IMR-90 (cell line): Measurements from ENCODE around the gene SEMA3G. TPM values are rescaled to one million over a fixed set of nuclear protein-coding genes. Genes with fewer than 3 reads are reported as not detected.

Experiments used
- ATAC-seq: fragments of 200-7000 bp; cut with Tn5 transposase; 2 replicates; pipeline ENCODE4 v1.9.1; 2020; ENCODE audit warnings: low read depth, mild to moderate bottlenecking, moderate library complexity
- BruUV-seq: library from RNA; stranded (reverse); fragments of 400-500 nt; replicated peaks from 2 replicates; lab custom pipeline; 2021; lab: Mats Ljungman, UMichigan
- CTCF ChIA-PET: fragments of 300-600 bp; formaldehyde crosslinking; extraction: SDS; loops from one replicate; lab custom pipeline; 2021; ENCODE audit warnings: antibody characterized with exemption; lab: Yijun Ruan, JAX
- POLR2A ChIA-PET: fragments of 300-600 bp; sonication (Branson Sonifier 250); formaldehyde crosslinking; loops from one replicate; lab custom pipeline; 2022; ENCODE audit warnings: antibody characterized with exemption; ENCODE audit not compliant: unreplicated experiment; lab: Charles Lee
- DNase-seq: peaks from one replicate; pipeline ENCODE4 v3.0.0; 2013
- H2AFZ ChIP-seq: replicated peaks from 2 replicates; pipeline ENCODE3; 2013; ENCODE audit warnings: low read length, mild to moderate bottlenecking; ENCODE audit not compliant: poor library complexity
- H2AK5ac ChIP-seq: 2 replicates; pipeline ENCODE4 v1.6.1; 2013; ENCODE audit warnings: low read depth, low read length, inconsistent platforms
- H2AK9ac ChIP-seq: replicated peaks from 2 replicates; pipeline ENCODE3; 2013; ENCODE audit warnings: mild to moderate bottlenecking, low read depth, low read length, moderate library complexity; ENCODE audit not compliant: poor library complexity
- H2BK120ac ChIP-seq: 2 replicates; pipeline ENCODE4 v1.6.1; 2013; ENCODE audit warnings: low read depth, low read length, inconsistent platforms
- H2BK15ac ChIP-seq: 3 replicates; pipeline ENCODE4 v1.6.1; 2013; ENCODE audit warnings: low read depth, low read length, inconsistent platforms
- H2BK20ac ChIP-seq: 2 replicates; pipeline ENCODE4 v1.6.1; 2013; ENCODE audit warnings: low read depth, mild to moderate bottlenecking, inconsistent platforms, low read length, moderate library complexity
- H2BK5ac ChIP-seq: 2 replicates; pipeline ENCODE4 v1.6.1; 2013; ENCODE audit warnings: mild to moderate bottlenecking, low read depth, low read length, inconsistent platforms; ENCODE audit not compliant: poor library complexity, severe bottlenecking
- H3K14ac ChIP-seq: replicated peaks from 2 replicates; pipeline ENCODE4 v1.6.1; 2013; ENCODE audit warnings: low read depth, low read length, inconsistent platforms
- H3K18ac ChIP-seq: 2 replicates; pipeline ENCODE4 v1.6.1; 2013; ENCODE audit warnings: low read depth, low read length, control low read depth
- H3K23ac ChIP-seq: 2 replicates; pipeline ENCODE4 v1.6.1; 2013; ENCODE audit warnings: low read depth, low read length, inconsistent platforms
- H3K27ac ChIP-seq: 2 replicates; pipeline ENCODE4 v1.5.1; 2013; ENCODE audit warnings: mild to moderate bottlenecking, control low read depth, low read length; ENCODE audit not compliant: insufficient read depth
- H3K27me3 ChIP-seq: 2 replicates; pipeline ENCODE4 v1.6.1; 2013; ENCODE audit warnings: low read length; ENCODE audit not compliant: control insufficient read depth, insufficient read depth
- H3K36me3 ChIP-seq: 2 replicates; pipeline ENCODE4 v1.6.1; 2013; ENCODE audit warnings: low read length, mixed read lengths; ENCODE audit not compliant: control insufficient read depth, insufficient read depth
- H3K4ac ChIP-seq: 2 replicates; pipeline ENCODE4 v1.6.1; 2013; ENCODE audit warnings: low read depth, low read length, inconsistent platforms
- H3K4me1 ChIP-seq: 2 replicates; pipeline ENCODE4 v1.6.1; 2013; ENCODE audit warnings: low read length, mixed read lengths; ENCODE audit not compliant: control insufficient read depth, insufficient read depth
- H3K4me2 ChIP-seq: 2 replicates; pipeline ENCODE4 v1.6.1; 2013; ENCODE audit warnings: low read depth, mild to moderate bottlenecking, control low read depth, low read length, moderate library complexity
- H3K4me3 ChIP-seq: 2 replicates; pipeline ENCODE4 v1.5.1; 2013; ENCODE audit warnings: low read depth, mild to moderate bottlenecking, control low read depth, low read length, moderate library complexity; ENCODE audit not compliant: insufficient read depth
- H3K56ac ChIP-seq: 2 replicates; pipeline ENCODE4 v1.6.1; 2013; ENCODE audit warnings: low read length, inconsistent platforms; ENCODE audit not compliant: insufficient read depth; ENCODE audit errors: extremely low read depth
- H3K79me1 ChIP-seq, 2 experiments: 2 replicates each; pipeline ENCODE4 v1.6.1; 2013; ENCODE audit warnings: low read length in 2 of 2, inconsistent platforms in 1 of 2, low read depth in 1 of 2
- H3K9ac ChIP-seq: 2 replicates; pipeline ENCODE4 v1.6.1; 2013; ENCODE audit warnings: low read depth, low read length, control low read depth
- H3K9me1 ChIP-seq: 2 replicates; pipeline ENCODE4 v1.6.1; 2013; ENCODE audit warnings: low read length, inconsistent platforms; ENCODE audit not compliant: insufficient read depth
- H3K9me3 ChIP-seq: 2 replicates; pipeline ENCODE4 v1.6.1; 2013; ENCODE audit warnings: low read length; ENCODE audit not compliant: control insufficient read depth, insufficient read depth
- H4K20me1 ChIP-seq: 2 replicates; pipeline ENCODE4 v1.6.1; 2013; ENCODE audit warnings: low read length, inconsistent platforms; ENCODE audit not compliant: insufficient read depth
- H4K5ac ChIP-seq: 2 replicates; pipeline ENCODE4 v1.6.1; 2013; ENCODE audit warnings: mild to moderate bottlenecking, low read depth, low read length, control low read depth
- H4K8ac ChIP-seq, 2 experiments: 2 replicates each; pipeline ENCODE4 v1.6.1; 2013; ENCODE audit warnings: low read depth in 2 of 2, low read length in 2 of 2, control low read depth in 1 of 2, inconsistent platforms in 1 of 2
- H4K91ac ChIP-seq: 2 replicates; pipeline ENCODE4 v1.6.1; 2013; ENCODE audit warnings: low read depth, low read length, inconsistent platforms; ENCODE audit not compliant: insufficient read depth
- BHLHE40 ChIP-seq: fragments of 150-350 bp; IDR thresholded peaks from 2 replicates; pipeline ENCODE4 v1.6.1; 2016; ENCODE audit warnings: mild to moderate bottlenecking, low read depth, low read length
- MAFK ChIP-seq: IDR thresholded peaks from 2 replicates; pipeline ENCODE4 v1.6.1; 2012; ENCODE audit warnings: low read depth, low read length, improper control_type of control experiment
- POLR2A ChIP-seq: IDR thresholded peaks from 2 replicates; pipeline ENCODE4 v1.6.1; 2012; ENCODE audit warnings: mild to moderate bottlenecking, low read depth, low read length
- RAD21 ChIP-seq: IDR thresholded peaks from 2 replicates; pipeline ENCODE4 v1.6.1; 2012; ENCODE audit warnings: low read length, improper control_type of control experiment
- SMC3 ChIP-seq: fragments of 150-350 bp; IDR thresholded peaks from 2 replicates; pipeline ENCODE4 v1.6.1; 2016; ENCODE audit warnings: low read depth, mild to moderate bottlenecking, antibody characterized with exemption, low read length, moderate library complexity
- WGBS, 2 experiments: methylation state at CpG; one replicate each; pipeline versions ENCODE4 v1.1.5 to v1.1.7; 2013; ENCODE audit warnings: missing lambda C conversion rate in 2 of 2; ENCODE audit not compliant: insufficient read length in 1 of 2; ENCODE audit errors: extremely low coverage in 2 of 2; 5-methylcytosine and 5-hydroxymethylcytosine counted together
- dilution Hi-C: fragments of 300-500 bp; cut with HindIII; formaldehyde crosslinking; loops from one replicate; pipeline ENCODE4 v1.14.3; 2018; ENCODE audit warnings: low sequenced_read_pairs; ENCODE audit not compliant: unreplicated experiment
- in situ Hi-C: fragments of 300-500 bp; cut with MboI; formaldehyde crosslinking; loops from 3 replicates; pipeline ENCODE4 v1.14.3; 2019; ENCODE audit warnings: low sequenced_read_pairs, inconsistent platforms, mixed read lengths
- intact Hi-C: fragments of 100-400 bp; cut with micrococcal nuclease; formaldehyde crosslinking; loops from 2 replicates; pipeline ENCODE4 v1.10.0; 2022
- polyA plus RNA-seq, 3 experiments: library from polyadenylated mRNA; depleted of rRNA; stranded (reverse); fragments of >200 nt; gene quantifications; 2 replicates each; pipeline ENCODE4 v1.2.3, GENCODE V29; 2012; ENCODE audit warnings: low replicate concordance in 1 of 3
- total RNA-seq: library from RNA; depleted of rRNA; stranded (reverse); fragments of >200 nt; gene quantifications from 2 replicates; pipeline ENCODE4 v1.2.3, GENCODE V29; 2012
- TF ChIP-seq, protein P1 (sequence below): fragments of 150-350 bp; IDR thresholded peaks from 2 replicates; pipeline ENCODE4 v1.6.1; 2017; ENCODE audit warnings: mild to moderate bottlenecking, antibody characterized with exemption, low read length, low read depth
- TF ChIP-seq, protein P2 (sequence below): fragments of 150-350 bp; IDR thresholded peaks from 2 replicates; pipeline ENCODE4 v1.6.1; 2016; ENCODE audit warnings: low read depth, mild to moderate bottlenecking, low read length, moderate library complexity, borderline replicate concordance
- TF ChIP-seq, protein P3 (sequence below): conservative IDR thresholded peaks from 2 replicates; pipeline ENCODE4 v1.5.1; 2012; ENCODE audit warnings: mild to moderate bottlenecking, low read depth, low read length, improper control_type of control experiment

Gene SEMA3G
- total and polyA plus RNA-seq, 2 of the 4 experiments (the other 2 are of a cell fraction) = 0.07 TPM; not detected in 1

DNA sequence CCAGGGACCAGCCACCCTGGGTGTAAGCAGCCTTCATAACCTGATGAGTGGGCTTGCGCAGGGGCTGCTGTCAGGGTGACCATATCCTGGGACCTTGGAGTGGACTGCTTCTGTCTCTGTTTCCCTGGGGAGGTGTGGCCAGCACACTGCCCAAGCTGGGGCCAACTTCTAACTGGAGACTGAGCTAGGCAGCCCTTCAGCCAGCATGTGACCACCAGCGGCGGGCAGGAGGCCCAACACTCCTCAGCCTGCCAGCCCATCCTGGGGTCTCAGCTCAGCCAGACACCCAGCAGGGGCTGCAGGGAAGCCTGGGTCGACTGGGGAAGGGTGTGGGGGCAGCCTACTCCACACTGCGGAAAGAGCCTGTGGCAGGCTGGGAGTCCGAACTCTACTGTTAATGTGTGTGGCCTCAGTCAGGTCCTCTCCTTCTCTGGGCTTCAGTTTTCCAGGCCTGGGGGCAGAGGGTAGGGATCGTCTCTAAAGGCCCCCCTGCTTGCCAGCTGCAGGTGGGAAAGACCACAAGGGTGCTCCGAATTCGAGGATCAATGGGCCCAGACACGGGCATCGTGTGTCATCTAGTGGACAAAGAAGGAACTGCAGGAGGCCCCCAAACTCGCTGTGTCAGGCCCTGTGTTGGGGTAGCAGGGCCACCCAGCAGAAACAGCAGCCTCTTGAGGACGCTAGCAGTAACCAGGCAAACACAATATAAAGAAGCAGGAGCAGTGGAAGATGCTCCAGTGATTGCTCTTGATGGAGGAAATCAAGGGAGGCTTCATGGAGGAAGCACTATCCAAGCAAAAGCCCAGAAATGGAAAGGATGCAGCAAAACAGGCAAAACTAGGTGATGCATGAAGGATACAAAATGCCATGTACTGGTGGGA is 2.0 kb upstream of the SEMA3G start (continued):
- TF ChIP-seq, protein P1, sequence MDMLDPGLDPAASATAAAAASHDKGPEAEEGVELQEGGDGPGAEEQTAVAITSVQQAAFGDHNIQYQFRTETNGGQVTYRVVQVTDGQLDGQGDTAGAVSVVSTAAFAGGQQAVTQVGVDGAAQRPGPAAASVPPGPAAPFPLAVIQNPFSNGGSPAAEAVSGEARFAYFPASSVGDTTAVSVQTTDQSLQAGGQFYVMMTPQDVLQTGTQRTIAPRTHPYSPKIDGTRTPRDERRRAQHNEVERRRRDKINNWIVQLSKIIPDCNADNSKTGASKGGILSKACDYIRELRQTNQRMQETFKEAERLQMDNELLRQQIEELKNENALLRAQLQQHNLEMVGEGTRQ = no peak
- no peak for TF ChIP-seq POLR2A

DNA sequence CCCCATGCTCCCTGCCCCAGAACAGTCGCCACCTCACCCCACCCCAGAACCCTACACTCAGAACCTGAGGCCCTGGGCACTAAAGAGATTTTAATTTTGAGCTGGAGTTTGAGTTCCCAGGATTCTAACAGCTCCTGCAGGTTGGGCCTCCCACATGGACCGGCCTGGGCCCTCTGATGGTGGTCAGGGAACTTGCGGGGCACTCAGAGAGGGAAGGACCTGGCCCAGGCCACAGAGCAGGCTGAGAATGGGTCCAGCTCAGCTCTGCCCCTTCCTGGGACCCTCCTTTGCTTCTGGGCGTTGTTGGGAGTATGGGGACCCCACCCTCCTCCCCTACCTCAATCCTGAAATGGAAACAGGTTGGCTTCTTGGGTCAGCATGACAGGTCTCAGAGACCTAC is 1.1 kb upstream of the SEMA3G start:
- Histone ChIP-seq H3K9me1 (no peaks in the 10 kb centered on the region), H3K4ac (no peak overlapping the region), H3K14ac (no peak overlapping the region), H2BK20ac (no peak overlapping the region), H3K23ac (no peak overlapping the region), H3K9ac (no peak overlapping the region), H2AK5ac (no peak overlapping the region), H3K56ac (no peak overlapping the region), H3K4me2 (no peak overlapping the region), H3K4me1 (no peaks in the 10 kb centered on the region; the same call in 1 of the 2 replicates), H4K8ac (no peak overlapping the region), H3K4me3 (no peak overlapping the region), H4K20me1 (no peaks in the 10 kb centered on the region; the same call in none of the 2 replicates), H3K18ac (no peak overlapping the region), H3K36me3 (no peaks in the 10 kb centered on the region), H3K27me3 (no peaks in the 10 kb centered on the region), H3K27ac (no peak overlapping the region), H4K5ac (no peak overlapping the region), H2BK120ac (no peak overlapping the region), H3K9me3 (no peaks in the 10 kb centered on the region), H4K91ac (no peak overlapping the region), H2AFZ (no peak overlapping the region), H3K79me1 (no peaks in the 10 kb centered on the region), H2BK5ac (no peak overlapping the region), H2AK9ac (peak overlapping the region; percentile 76), H2BK15ac (no peak overlapping the region)
- TF ChIP-seq, protein P2, sequence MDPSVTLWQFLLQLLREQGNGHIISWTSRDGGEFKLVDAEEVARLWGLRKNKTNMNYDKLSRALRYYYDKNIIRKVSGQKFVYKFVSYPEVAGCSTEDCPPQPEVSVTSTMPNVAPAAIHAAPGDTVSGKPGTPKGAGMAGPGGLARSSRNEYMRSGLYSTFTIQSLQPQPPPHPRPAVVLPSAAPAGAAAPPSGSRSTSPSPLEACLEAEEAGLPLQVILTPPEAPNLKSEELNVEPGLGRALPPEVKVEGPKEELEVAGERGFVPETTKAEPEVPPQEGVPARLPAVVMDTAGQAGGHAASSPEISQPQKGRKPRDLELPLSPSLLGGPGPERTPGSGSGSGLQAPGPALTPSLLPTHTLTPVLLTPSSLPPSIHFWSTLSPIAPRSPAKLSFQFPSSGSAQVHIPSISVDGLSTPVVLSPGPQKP = no peak
- TF ChIP-seq SMC3 (no peak), MAFK (no peak), BHLHE40 (no peak), RAD21 (no peak)
- TF ChIP-seq, protein P1 = no peak
- TF ChIP-seq, protein P3, sequence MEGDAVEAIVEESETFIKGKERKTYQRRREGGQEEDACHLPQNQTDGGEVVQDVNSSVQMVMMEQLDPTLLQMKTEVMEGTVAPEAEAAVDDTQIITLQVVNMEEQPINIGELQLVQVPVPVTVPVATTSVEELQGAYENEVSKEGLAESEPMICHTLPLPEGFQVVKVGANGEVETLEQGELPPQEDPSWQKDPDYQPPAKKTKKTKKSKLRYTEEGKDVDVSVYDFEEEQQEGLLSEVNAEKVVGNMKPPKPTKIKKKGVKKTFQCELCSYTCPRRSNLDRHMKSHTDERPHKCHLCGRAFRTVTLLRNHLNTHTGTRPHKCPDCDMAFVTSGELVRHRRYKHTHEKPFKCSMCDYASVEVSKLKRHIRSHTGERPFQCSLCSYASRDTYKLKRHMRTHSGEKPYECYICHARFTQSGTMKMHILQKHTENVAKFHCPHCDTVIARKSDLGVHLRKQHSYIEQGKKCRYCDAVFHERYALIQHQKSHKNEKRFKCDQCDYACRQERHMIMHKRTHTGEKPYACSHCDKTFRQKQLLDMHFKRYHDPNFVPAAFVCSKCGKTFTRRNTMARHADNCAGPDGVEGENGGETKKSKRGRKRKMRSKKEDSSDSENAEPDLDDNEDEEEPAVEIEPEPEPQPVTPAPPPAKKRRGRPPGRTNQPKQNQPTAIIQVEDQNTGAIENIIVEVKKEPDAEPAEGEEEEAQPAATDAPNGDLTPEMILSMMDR = no peak
- no peak for ATAC-seq
- BruUV-seq = no TSS peak
- POLR2A ChIA-PET = no interaction called here
- in situ Hi-C loops = no loop called here
- WGBS, 2 experiments = no CpG with 5 or more reads among the region's 4 CpGs
- intact Hi-C loops = loop anchor here (5.0 kb wide), 1 partner anchor 224 kb away; no protein-coding TSS in a partner anchor
- no peak for DNase-seq
- CTCF ChIA-PET = interaction anchor here (1.2 to 3.2 kb wide), 5 partner anchors 13 to 33 kb away, joined by 4 to 13 read pairs (median 11); no protein-coding TSS in a partner anchor
- dilution Hi-C loops = no loop called here
